H1 (cell line): Measurements from ENCODE around the gene FNDC3A. TPM values are rescaled to one million over a fixed set of nuclear protein-coding genes. Genes with fewer than 3 reads are reported as not detected.
A peak's percentile ranks its signal among the peaks of the same experiment; 100 is the strongest.

ENCODE experiments used
- CTCF ChIA-PET: fragments of 300-600 bp; sonication (Branson Sonifier 250); formaldehyde crosslinking; loops from one replicate; lab custom pipeline; 2021; ENCODE audit not compliant: partially characterized antibody; lab: Charles Lee
- POLR2A ChIA-PET: fragments of 300-600 bp; sonication (Branson Sonifier 250); formaldehyde crosslinking; loops from one replicate; lab custom pipeline; 2021; ENCODE audit warnings: inconsistent platforms; ENCODE audit not compliant: partially characterized antibody; lab: Charles Lee
- DNase-seq, 2 experiments: peaks; one replicate each; pipeline versions ENCODE4 v3.0.0 to v3.0.0-alpha.2; 2010 to 2022; ENCODE audit warnings: low spot score in 2 of 2, low read depth in 1 of 2, mixed read lengths in 1 of 2
- FAIRE-seq: peaks from 2 replicates; lab custom pipeline; 2011; peaks lifted over from hg19 to GRCh38; lab: Jason Lieb, UNC
- H2AFZ ChIP-seq: 2 replicates; pipeline ENCODE4 v1.8.1; 2012; ENCODE audit warnings: low read length, inconsistent platforms
- H2AK5ac ChIP-seq: 2 replicates; pipeline ENCODE4 v1.6.1; 2013; ENCODE audit warnings: low read depth, low read length
- H2BK120ac ChIP-seq: replicated peaks from 2 replicates; pipeline ENCODE3; 2013; ENCODE audit warnings: low read depth, low read length, inconsistent platforms
- H2BK12ac ChIP-seq: 2 replicates; pipeline ENCODE4 v1.6.1; 2013; ENCODE audit warnings: low read depth, low read length
- H2BK15ac ChIP-seq: 2 replicates; pipeline ENCODE4 v1.6.1; 2013; ENCODE audit warnings: low read length
- H2BK20ac ChIP-seq: 2 replicates; pipeline ENCODE4 v1.6.1; 2013; ENCODE audit warnings: low read length
- H2BK5ac ChIP-seq: 2 replicates; pipeline ENCODE4 v1.6.1; 2013; ENCODE audit warnings: low read depth, low read length
- H3K14ac ChIP-seq: 2 replicates; pipeline ENCODE4 v1.6.1; 2013; ENCODE audit warnings: inconsistent platforms; ENCODE audit not compliant: insufficient read length
- H3K18ac ChIP-seq: 2 replicates; pipeline ENCODE4 v1.6.1; 2013; ENCODE audit warnings: low read length; ENCODE audit errors: extremely low read depth
- H3K23ac ChIP-seq: 2 replicates; pipeline ENCODE4 v1.6.1; 2013; ENCODE audit warnings: inconsistent platforms; ENCODE audit not compliant: insufficient read length
- H3K23me2 ChIP-seq: 2 replicates; pipeline ENCODE4 v1.6.1; 2013; ENCODE audit warnings: low read depth, low read length
- H3K27ac ChIP-seq: 2 replicates; pipeline ENCODE4 v1.6.1; 2011; ENCODE audit warnings: low read depth, low read length, inconsistent platforms
- H3K27me3 ChIP-seq, 4 experiments: replicated peaks in 1 of 4; 1 replicate in 1 of 4; 2 replicates in 3 of 4; pipeline versions ENCODE4 v1.6.1 to v1.8.1; 2011 to 2013; ENCODE audit warnings: low read length in 3 of 4, mild to moderate bottlenecking in 3 of 4, inconsistent platforms in 2 of 4, mixed read lengths in 2 of 4, moderate library complexity in 1 of 4; ENCODE audit not compliant: control insufficient read depth in 3 of 4, insufficient read depth in 3 of 4; ENCODE audit errors: extremely low read depth in 1 of 4
- H3K36me3 ChIP-seq, 4 experiments: 2 replicates each; pipeline versions ENCODE4 v1.6.1 to v1.8.1; 2011 to 2013; ENCODE audit warnings: mild to moderate bottlenecking in 4 of 4, low read length in 3 of 4, moderate library complexity in 2 of 4, control low read depth in 1 of 4, inconsistent platforms in 1 of 4; ENCODE audit not compliant: insufficient read depth in 4 of 4, control insufficient read depth in 2 of 4
- H3K4ac ChIP-seq: replicated peaks from 2 replicates; pipeline ENCODE3; 2013; ENCODE audit warnings: low read length, low read depth, mixed read lengths, inconsistent platforms; ENCODE audit not compliant: insufficient read length
- H3K4me1 ChIP-seq, 4 experiments: replicated peaks in 1 of 4; 1 replicate in 1 of 4; 2 replicates in 3 of 4; pipeline versions ENCODE4 v1.6.1 to v1.8.1; 2011 to 2013; ENCODE audit warnings: low read length in 3 of 4, inconsistent platforms in 2 of 4, mixed read lengths in 1 of 4; ENCODE audit not compliant: insufficient read depth in 4 of 4, control insufficient read depth in 3 of 4
- H3K4me2 ChIP-seq, 2 experiments: 2 replicates each; pipeline versions ENCODE4 v1.6.1 to v1.8.1; 2011 to 2013; ENCODE audit warnings: low read depth in 2 of 2, low read length in 2 of 2, control low read depth in 1 of 2, inconsistent platforms in 1 of 2, mild to moderate bottlenecking in 1 of 2; ENCODE audit not compliant: insufficient read depth in 1 of 2
- H3K4me3 ChIP-seq, 4 experiments: fragments of 200-600, 300-600 bp in 1 of 4; sonication (generic), shearing (Covaris generic), sonication (Bioruptor Twin) in 1 of 4; 2 replicates each; pipeline versions ENCODE4 v1.5.1 to v1.8.1; 2011 to 2016; ENCODE audit warnings: low read length in 4 of 4, low read depth in 3 of 4, control low read depth in 2 of 4, inconsistent platforms in 2 of 4, mild to moderate bottlenecking in 2 of 4, mixed read lengths in 1 of 4, moderate library complexity in 1 of 4; ENCODE audit not compliant: insufficient read depth in 2 of 4; ENCODE audit errors: extremely low read depth in 1 of 4
- H3K56ac ChIP-seq: replicated peaks from 2 replicates; pipeline ENCODE3; 2013; ENCODE audit warnings: low read depth, mild to moderate bottlenecking, mixed read lengths, low read length, inconsistent platforms; ENCODE audit not compliant: insufficient read length
- H3K79me1 ChIP-seq: 2 replicates; pipeline ENCODE4 v1.6.1; 2013; ENCODE audit warnings: low read depth, low read length, control low read depth
- H3K79me2 ChIP-seq, 2 experiments: 2 replicates each; pipeline versions ENCODE4 v1.6.1 to v1.8.1; 2012 to 2013; ENCODE audit warnings: low read length in 2 of 2, mild to moderate bottlenecking in 2 of 2, inconsistent platforms in 1 of 2; ENCODE audit not compliant: insufficient read depth in 2 of 2, control insufficient read depth in 1 of 2
- H3K9ac ChIP-seq, 4 experiments: replicated peaks in 1 of 4; 1 replicate in 1 of 4; 2 replicates in 3 of 4; pipeline versions ENCODE4 v1.6.1 to v1.8.1; 2011 to 2013; ENCODE audit warnings: low read depth in 3 of 4, low read length in 3 of 4, control low read depth in 2 of 4, mild to moderate bottlenecking in 2 of 4, moderate library complexity in 2 of 4, inconsistent platforms in 1 of 4; ENCODE audit errors: extremely low read depth in 1 of 4
- H3K9me3 ChIP-seq, 2 experiments: 2 replicates each; pipeline versions ENCODE4 v1.6.1 to v1.8.1; 2012 to 2013; ENCODE audit warnings: mild to moderate bottlenecking in 2 of 2, moderate library complexity in 2 of 2, control low read depth in 1 of 2, inconsistent platforms in 1 of 2, low read depth in 1 of 2, low read length in 1 of 2, mixed read lengths in 1 of 2; ENCODE audit not compliant: insufficient read depth in 2 of 2
- H4K20me1 ChIP-seq, 2 experiments: replicated peaks in 1 of 2; 2 replicates each; pipeline versions ENCODE3 to v1.8.1; 2011 to 2013; ENCODE audit warnings: inconsistent platforms in 2 of 2, low read length in 2 of 2, mild to moderate bottlenecking in 1 of 2; ENCODE audit not compliant: insufficient read depth in 2 of 2, control insufficient read depth in 1 of 2
- H4K5ac ChIP-seq: 2 replicates; pipeline ENCODE4 v1.6.1; 2013; ENCODE audit warnings: low read length, low read depth, mixed read lengths, inconsistent platforms; ENCODE audit not compliant: insufficient read length
- H4K8ac ChIP-seq: 2 replicates; pipeline ENCODE4 v1.8.0; 2013; ENCODE audit warnings: mild to moderate bottlenecking, moderate library complexity, low read length, inconsistent platforms; ENCODE audit not compliant: insufficient read depth; ENCODE audit errors: extremely low read depth
- H4K91ac ChIP-seq: replicated peaks from 2 replicates; pipeline ENCODE3; 2013; ENCODE audit warnings: low read length, mixed read lengths, inconsistent platforms; ENCODE audit not compliant: insufficient read length
- JUND ChIP-seq: IDR thresholded peaks from 2 replicates; pipeline ENCODE4 v1.6.1; 2011; ENCODE audit warnings: mild to moderate bottlenecking, improper control_type of control experiment, low read length
- KDM4A ChIP-seq: IDR thresholded peaks from one replicate; pipeline ENCODE4 v1.7.1; 2012; ENCODE audit warnings: low read depth, mild to moderate bottlenecking, moderate library complexity, low read length, inconsistent platforms; ENCODE audit not compliant: severe bottlenecking
- ZNF274 ChIP-seq: IDR thresholded peaks from 2 replicates; pipeline ENCODE4 v1.7.0; 2012; ENCODE audit warnings: low read length, borderline replicate concordance; ENCODE audit errors: extremely low read depth
- WGBS, 2 experiments: shearing (Covaris generic) in 1 of 2; methylation state at CpG; one replicate each; pipeline versions ENCODE4 v1.1.6 to v1.1.7; 2013 to 2015; ENCODE audit warnings: low lambda C conversion rate in 2 of 2, mixed read lengths in 2 of 2, inconsistent platforms in 1 of 2, low coverage in 1 of 2, missing lambda C conversion rate in 1 of 2; ENCODE audit not compliant: insufficient replicate concordance in 2 of 2, insufficient coverage in 1 of 2, insufficient read length in 1 of 2; ENCODE audit errors: extremely low coverage in 1 of 2, missing lambda C conversion rate in 1 of 2; 5-methylcytosine and 5-hydroxymethylcytosine counted together
- polyA plus RNA-seq, 7 experiments: library from polyadenylated mRNA; depleted of rRNA in 3 of 7; stranded (reverse) in 5 of 7; unstranded in 2 of 7; fragments of >200 nt in 5 of 7; fragments of 200-250 nt in 2 of 7; gene quantifications; 1 replicate in 5 of 7; 2 replicates in 1 of 7; 4 replicates in 1 of 7; pipeline versions ENCODE4 v1.2.1 to v1.2.3, GENCODE V29; 2011 to 2013; ENCODE audit warnings: missing spikeins in 2 of 7, mixed read lengths in 2 of 7
- total RNA-seq: library from RNA; stranded (reverse); fragmentation: NEBNext Ultra II Directional; extraction: Animal tissue kit (Norgen Biotek cat#: 25700); gene quantifications from 2 replicates; pipeline ENCODE4 v1.2.1, GENCODE V29; 2021

The FNDC3A gene
- total and polyA plus RNA-seq, 2 of the 8 experiments (the other 6 are each of a cell fraction or from before 2014, with no cell fraction given), result 14.6 to 26.0 TPM

DNA sequence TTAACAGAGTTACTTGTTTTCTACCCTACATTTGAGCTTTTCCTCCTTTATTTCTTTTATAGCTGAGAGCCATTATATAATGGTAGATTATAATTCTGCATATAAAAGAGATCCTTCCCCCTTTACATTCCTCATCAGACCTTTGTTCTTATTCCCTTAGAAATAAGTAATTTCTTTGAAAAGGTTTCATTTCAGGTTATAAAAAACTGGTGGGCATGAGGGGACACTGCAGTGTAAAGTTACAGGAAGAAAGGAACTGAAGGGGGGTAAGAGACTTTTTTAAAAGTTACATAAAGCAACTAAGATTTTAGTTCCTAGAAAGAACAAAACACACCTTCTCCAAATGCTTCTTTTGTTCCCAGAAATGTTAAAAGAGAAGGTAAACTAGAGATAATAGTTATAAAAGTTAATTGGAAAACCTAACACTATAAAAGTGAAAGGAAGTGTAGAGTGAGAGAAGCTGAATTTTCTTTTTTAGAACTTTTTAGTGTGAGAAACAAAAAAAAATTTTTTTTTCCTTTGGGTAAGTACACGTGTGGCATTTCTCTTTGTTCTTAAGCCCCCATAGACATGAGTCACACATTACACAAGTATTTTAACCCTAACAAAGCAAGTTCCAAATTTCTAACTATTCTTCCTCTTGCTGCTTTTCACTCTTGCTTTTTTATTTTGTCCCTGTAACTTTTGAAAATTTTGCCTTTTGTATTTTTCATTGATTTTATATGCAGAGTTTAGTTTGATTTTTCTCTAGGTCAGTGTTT, 138.0 kb downstream of the FNDC3A start:
- Histone ChIP-seq H2BK120ac (peak overlapping the region; percentile 36), H3K23me2 (peaks cover 5% of the 10 kb centered on the region; the same call in 1 of the 2 replicates), H4K5ac (peak overlapping the region; percentile 71), H2AK5ac (no peak overlapping the region), H2AFZ (no peak overlapping the region), H2BK20ac (no peak overlapping the region), H3K27ac (0 out of 2 replicates have a peak overlapping the region, but pooled peaks have one; percentile 56), H3K4me1 (peaks cover 0 to 2% (median 0%) of the 10 kb centered on the region in 4 experiments; a peak in 3 of 7 replicates), H3K18ac (no peak overlapping the region), H4K91ac (no peak overlapping the region), H3K9me3 (no peaks in the 10 kb centered on the region), H3K27me3 (no peaks in the 10 kb centered on the region), H2BK12ac (peak overlapping the region; percentile 75; the same call in 1 of the 2 replicates), H3K4me3 (peak overlapping the region in 2 of 4 experiments; percentile 33 to 59; a peak in 5 of 8 replicates), H3K79me1 (no peaks in the 10 kb centered on the region), H4K8ac (no peak overlapping the region), H3K4ac (no peak overlapping the region), H3K79me2 (peaks cover 0 to 53% of the 10 kb centered on the region in 2 experiments; a peak in 2 of 4 replicates), H3K4me2 (peak overlapping the region; percentile 69 to 90), H3K23ac (no peak overlapping the region), H3K9ac (peak overlapping the region in 1 of 4 experiments; percentile 20; a peak in 2 of 7 replicates), H2BK15ac (no peak overlapping the region), H3K56ac (no peak overlapping the region), H3K36me3 (peaks cover 0 to 16% (median 6%) of the 10 kb centered on the region in 4 experiments; a peak in 3 of 8 replicates), H2BK5ac (peak overlapping the region; percentile 75; the same call in 1 of the 2 replicates), H4K20me1 (no peaks in the 10 kb centered on the region), H3K14ac (no peak overlapping the region)
- ChIA-PET CTCF (interaction anchor here (0.6 to 1.0 kb wide), 2 partner anchors 167 to 521 kb away, joined by 3 read pairs; no protein-coding TSS in a partner anchor), POLR2A (interaction anchor here (0.6 to 0.8 kb wide), 2 partner anchors 12 to 26 kb away, joined by 3 read pairs; no protein-coding TSS in a partner anchor)
- FAIRE-seq (peak; percentile 48), DNase-seq (no peak)
- WGBS, 2 experiments, result 20% methylated on average over 1 of the region's 1 CpG; no CpG with 5 or more reads in 1 of the 2 experiments
- TF ChIP-seq ZNF274, result no peak
- TF ChIP-seq JUND, result 0 out of 2 replicates have a peak, but pooled peaks have one; percentile 29
- TF ChIP-seq KDM4A, result no peak
